NB4 (cell line): Measurements from ENCODE around the gene GNAI2.

ENCODE experiments used
- DNase-seq: peaks from one replicate; pipeline ENCODE4 v3.0.0; 2010; ENCODE audit warnings: low read depth
- H3K4me3 ChIP-seq: one replicate; pipeline ENCODE4 v1.5.1; 2011; ENCODE audit warnings: mild to moderate bottlenecking, low read depth, low read length, moderate library complexity
- MYC ChIP-seq: IDR thresholded peaks from 2 replicates; pipeline ENCODE4 v1.6.1; 2011; ENCODE audit warnings: low read depth, low read length
- POLR2A ChIP-seq: IDR thresholded peaks from 2 replicates; pipeline ENCODE4 v1.6.1; 2011; ENCODE audit warnings: mild to moderate bottlenecking; ENCODE audit not compliant: insufficient read length; ENCODE audit errors: extremely low read depth
- TF ChIP-seq, protein P1 (sequence below): IDR thresholded peaks from 2 replicates; pipeline ENCODE4 v1.6.1; 2011; ENCODE audit warnings: low read depth, low read length
- TF ChIP-seq, protein P2 (sequence below): IDR thresholded peaks from one replicate; pipeline ENCODE4 v1.5.1; 2012; ENCODE audit warnings: low read depth, low read length

The GNAI2 gene

DNA sequence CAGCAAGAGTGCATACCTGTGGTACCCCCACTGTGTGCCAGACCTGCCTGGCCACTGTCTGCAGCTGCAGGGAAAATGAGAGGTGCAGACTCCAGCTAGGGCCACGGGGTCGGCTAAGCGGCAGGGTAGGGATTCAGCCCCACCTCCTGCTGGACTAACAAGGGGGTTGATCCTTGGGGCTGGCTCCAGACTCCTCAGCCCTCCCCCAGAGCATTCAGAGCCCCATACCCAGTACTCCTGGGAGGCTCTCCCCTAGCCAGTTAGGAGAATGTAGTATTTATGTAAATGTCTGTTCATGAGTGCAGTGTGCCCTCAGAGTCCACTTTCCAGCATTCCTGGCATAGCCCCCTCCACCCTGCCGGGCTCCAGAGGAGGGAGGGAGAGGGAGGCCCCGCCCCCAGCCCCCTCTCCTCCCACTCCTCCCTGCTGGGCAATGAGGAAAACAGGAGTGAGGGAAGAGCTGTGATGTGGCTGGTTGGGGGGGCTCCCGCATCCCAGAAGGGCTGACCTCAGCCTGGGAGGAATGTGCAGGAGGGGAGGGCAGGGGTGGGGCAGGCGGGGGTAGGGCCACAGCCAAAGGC is 28.5 kb downstream of the GNAI2 start:
- no peak for DNase-seq
- TF ChIP-seq, protein P1, sequence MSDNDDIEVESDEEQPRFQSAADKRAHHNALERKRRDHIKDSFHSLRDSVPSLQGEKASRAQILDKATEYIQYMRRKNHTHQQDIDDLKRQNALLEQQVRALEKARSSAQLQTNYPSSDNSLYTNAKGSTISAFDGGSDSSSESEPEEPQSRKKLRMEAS, result no peak
- TF ChIP-seq POLR2A (no peak), MYC (no peak)
- TF ChIP-seq, protein P2, sequence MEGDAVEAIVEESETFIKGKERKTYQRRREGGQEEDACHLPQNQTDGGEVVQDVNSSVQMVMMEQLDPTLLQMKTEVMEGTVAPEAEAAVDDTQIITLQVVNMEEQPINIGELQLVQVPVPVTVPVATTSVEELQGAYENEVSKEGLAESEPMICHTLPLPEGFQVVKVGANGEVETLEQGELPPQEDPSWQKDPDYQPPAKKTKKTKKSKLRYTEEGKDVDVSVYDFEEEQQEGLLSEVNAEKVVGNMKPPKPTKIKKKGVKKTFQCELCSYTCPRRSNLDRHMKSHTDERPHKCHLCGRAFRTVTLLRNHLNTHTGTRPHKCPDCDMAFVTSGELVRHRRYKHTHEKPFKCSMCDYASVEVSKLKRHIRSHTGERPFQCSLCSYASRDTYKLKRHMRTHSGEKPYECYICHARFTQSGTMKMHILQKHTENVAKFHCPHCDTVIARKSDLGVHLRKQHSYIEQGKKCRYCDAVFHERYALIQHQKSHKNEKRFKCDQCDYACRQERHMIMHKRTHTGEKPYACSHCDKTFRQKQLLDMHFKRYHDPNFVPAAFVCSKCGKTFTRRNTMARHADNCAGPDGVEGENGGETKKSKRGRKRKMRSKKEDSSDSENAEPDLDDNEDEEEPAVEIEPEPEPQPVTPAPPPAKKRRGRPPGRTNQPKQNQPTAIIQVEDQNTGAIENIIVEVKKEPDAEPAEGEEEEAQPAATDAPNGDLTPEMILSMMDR, result no peak
- no peak overlapping the region for H3K4me3 ChIP-seq

DNA sequence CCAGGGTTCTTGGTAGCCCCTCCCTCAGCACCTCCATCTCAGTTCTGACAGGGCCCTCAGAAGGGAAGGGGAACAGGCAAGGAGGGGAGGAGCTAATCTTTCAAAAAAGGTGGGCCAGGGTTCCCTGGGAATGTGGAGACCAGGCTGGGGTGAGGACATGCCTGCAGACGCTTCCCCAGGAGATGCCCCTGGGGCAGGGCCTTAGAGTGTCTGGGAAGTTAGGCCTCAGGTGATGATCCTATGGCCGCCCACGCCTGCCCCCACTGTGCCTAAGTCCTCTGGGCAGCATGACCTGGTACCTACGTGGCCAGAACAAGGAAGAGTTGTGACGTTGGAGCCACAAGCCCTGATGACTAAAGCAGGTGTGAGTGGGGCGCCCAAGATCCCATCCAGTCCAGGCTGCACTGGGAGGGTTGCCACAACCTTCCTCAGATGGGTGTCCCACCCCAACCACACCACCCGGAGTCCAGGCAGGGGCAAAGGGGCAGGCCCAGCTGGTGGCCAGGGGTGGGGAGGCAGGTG is 29.0 kb downstream of the GNAI2 start:
- no peak overlapping the region for H3K4me3 ChIP-seq
- TF ChIP-seq MYC, result no peak
- TF ChIP-seq, protein P1, result no peak
- TF ChIP-seq, protein P2, result no peak
- TF ChIP-seq POLR2A, result no peak
- DNase-seq, result no peak

DNA sequence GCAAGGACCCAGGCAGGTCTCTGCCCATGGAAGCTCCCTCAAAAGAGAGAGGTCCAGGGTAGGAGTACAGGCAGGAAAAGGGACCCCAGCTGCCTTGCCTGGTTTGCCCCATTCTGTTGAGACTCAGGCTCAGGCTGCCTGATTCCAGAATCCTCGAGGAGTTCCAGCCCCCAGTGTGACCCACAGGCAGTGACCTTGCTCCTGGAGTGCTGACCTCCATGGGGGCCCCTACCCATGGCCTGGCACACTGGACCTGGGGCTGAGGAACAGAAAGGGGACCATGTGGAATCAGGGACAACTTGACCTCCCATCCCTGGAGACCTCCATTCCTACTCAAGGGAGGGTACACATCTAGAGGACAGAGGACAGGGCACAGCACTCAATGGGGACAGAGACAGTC is 29.6 kb downstream of the GNAI2 start:
- H3K4me3 ChIP-seq, result no peak overlapping the region
- no peak for DNase-seq
- TF ChIP-seq POLR2A, result no peak
- TF ChIP-seq MYC, result no peak
- TF ChIP-seq, protein P1, result no peak
- TF ChIP-seq, protein P2, result no peak

DNA sequence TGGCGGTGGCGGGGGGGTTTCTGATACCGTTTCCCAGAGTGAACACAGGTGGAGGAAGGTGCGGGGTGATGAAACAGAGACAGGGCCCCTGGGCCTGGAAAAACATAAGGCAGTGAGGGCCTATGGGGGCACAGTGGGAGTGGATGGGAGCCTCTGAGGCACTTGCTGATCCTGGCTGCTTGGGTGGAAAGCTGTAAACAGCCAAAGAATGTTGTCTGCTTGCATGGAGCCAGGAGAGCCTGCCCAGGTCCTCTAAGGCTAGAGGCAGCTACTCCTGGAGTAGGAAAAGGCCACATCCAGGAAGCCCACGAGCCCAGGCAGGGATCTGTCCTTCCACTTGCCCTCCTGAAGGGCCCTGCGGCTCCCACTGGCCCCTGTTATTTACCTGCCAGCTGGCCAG is 30.0 kb downstream of the GNAI2 start:
- no peak overlapping the region for H3K4me3 ChIP-seq
- TF ChIP-seq, protein P2, result no peak
- TF ChIP-seq POLR2A, result no peak
- TF ChIP-seq, protein P1, result no peak
- no peak for TF ChIP-seq MYC
- DNase-seq, result no peak

DNA sequence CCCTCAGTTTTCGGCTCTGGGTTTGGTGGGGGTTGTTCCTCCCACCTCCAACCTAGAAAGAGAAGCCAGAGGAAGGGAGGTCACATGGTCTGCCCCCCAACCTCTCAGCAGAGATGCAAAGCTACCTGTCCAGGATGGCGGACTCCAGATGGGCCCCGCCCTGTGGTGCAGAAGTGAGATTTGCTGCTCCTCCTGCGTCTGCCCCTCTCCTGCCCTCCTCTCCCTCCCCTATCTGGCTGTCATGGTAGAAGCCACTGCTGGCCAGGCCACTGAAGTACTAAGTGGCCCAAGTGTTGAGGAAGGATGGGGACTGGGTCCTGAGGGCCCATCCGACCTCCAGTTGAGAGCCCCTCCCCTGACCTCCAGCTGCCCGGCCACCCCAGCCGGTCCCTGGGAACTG is 30.8 kb downstream of the GNAI2 start:
- H3K4me3 ChIP-seq, result no peak overlapping the region
- TF ChIP-seq MYC (no peak), POLR2A (no peak)
- TF ChIP-seq, protein P2, result no peak
- TF ChIP-seq, protein P1, result no peak
- DNase-seq, result no peak
